Astrocyte (in vitro differentiated cells and primary cell): ENCODE results near the gene TEX26. TPM values are rescaled to one million over a fixed set of nuclear protein-coding genes. Genes with fewer than 3 reads are reported as not detected.

Experiments
- DNase-seq: peaks from one replicate; pipeline ENCODE4 v3.0.0-alpha.2; 2010; ENCODE audit warnings: low read depth
- FAIRE-seq: peaks from 2 replicates; lab custom pipeline; 2011; peaks lifted over from hg19 to GRCh38; lab: Jason Lieb, UNC
- H2AFZ ChIP-seq: 2 replicates; pipeline ENCODE4 v1.6.0; 2012; ENCODE audit warnings: low read depth, low read length, inconsistent platforms
- H3K27ac ChIP-seq: 2 replicates; pipeline ENCODE4 v1.5.1; 2011; ENCODE audit warnings: low read depth, low read length, inconsistent platforms
- H3K27me3 ChIP-seq: 2 replicates; pipeline ENCODE4 v1.6.0; 2011; ENCODE audit warnings: low read length, inconsistent platforms; ENCODE audit not compliant: insufficient read depth
- H3K36me3 ChIP-seq: 2 replicates; pipeline ENCODE4 v1.5.1; 2011; ENCODE audit warnings: low read length, inconsistent platforms; ENCODE audit not compliant: insufficient read depth
- H3K4me1 ChIP-seq: 2 replicates; pipeline ENCODE4 v1.5.1; 2011; ENCODE audit warnings: low read length, inconsistent platforms; ENCODE audit not compliant: insufficient read depth
- H3K4me2 ChIP-seq: 2 replicates; pipeline ENCODE4 v1.6.0; 2012; ENCODE audit warnings: low read length, inconsistent platforms
- H3K4me3 ChIP-seq: 2 replicates; pipeline ENCODE4 v1.5.1; 2011; ENCODE audit warnings: low read depth, mild to moderate bottlenecking, low read length, inconsistent platforms; ENCODE audit not compliant: insufficient read depth
- H3K79me2 ChIP-seq: 2 replicates; pipeline ENCODE4 v1.6.0; 2012; ENCODE audit warnings: mild to moderate bottlenecking, low read length, inconsistent platforms; ENCODE audit not compliant: insufficient read depth
- H3K9ac ChIP-seq: 2 replicates; pipeline ENCODE4 v1.6.0; 2012; ENCODE audit warnings: mild to moderate bottlenecking, low read length, inconsistent platforms
- H3K9me3 ChIP-seq: 2 replicates; pipeline ENCODE4 v1.5.1; 2012; ENCODE audit warnings: low read depth, mild to moderate bottlenecking, low read length, inconsistent platforms; ENCODE audit not compliant: insufficient read depth
- H4K20me1 ChIP-seq: 2 replicates; pipeline ENCODE4 v1.6.0; 2012; ENCODE audit warnings: low read length, inconsistent platforms; ENCODE audit not compliant: insufficient read depth
- H3K27ac Mint-ChIP-seq: one replicate; pipeline ENCODE4 v1.8.0; 2021; ENCODE audit warnings: mild to moderate bottlenecking, mixed read lengths; ENCODE audit not compliant: unreplicated experiment
- H3K27me3 Mint-ChIP-seq: one replicate; pipeline ENCODE4 v1.8.0; 2021; ENCODE audit warnings: low read depth, mixed read lengths; ENCODE audit not compliant: unreplicated experiment
- H3K36me3 Mint-ChIP-seq: one replicate; pipeline ENCODE4 v1.8.0; 2021; ENCODE audit warnings: low read depth, mixed read lengths; ENCODE audit not compliant: unreplicated experiment
- H3K4me1 Mint-ChIP-seq: one replicate; pipeline ENCODE4 v1.8.0; 2021; ENCODE audit warnings: low read depth, mixed read lengths; ENCODE audit not compliant: unreplicated experiment
- H3K4me3 Mint-ChIP-seq: one replicate; pipeline ENCODE4 v1.8.0; 2021; ENCODE audit warnings: mild to moderate bottlenecking, moderate library complexity, mixed read lengths; ENCODE audit not compliant: unreplicated experiment
- H3K9me3 Mint-ChIP-seq: one replicate; pipeline ENCODE4 v1.8.0; 2021; ENCODE audit warnings: mild to moderate bottlenecking, mixed read lengths; ENCODE audit not compliant: unreplicated experiment
- CTCF ChIP-seq: IDR thresholded peaks from 2 replicates; pipeline ENCODE4 v1.5.1; 2011; ENCODE audit warnings: low read depth, mild to moderate bottlenecking, inconsistent platforms, low read length, moderate library complexity; ENCODE audit not compliant: insufficient read depth
- EZH2 ChIP-seq: IDR thresholded peaks from 2 replicates; pipeline ENCODE4 v1.6.1; 2012; ENCODE audit warnings: mild to moderate bottlenecking, low read length, inconsistent platforms; ENCODE audit not compliant: insufficient read depth
- total RNA-seq: library from RNA; stranded (reverse); gene quantifications from 2 replicates; pipeline ENCODE4 v1.2.1, GENCODE V29; 2021

The TEX26 gene
- total RNA-seq, 1 donor from 2014 or later: not detected

DNA sequence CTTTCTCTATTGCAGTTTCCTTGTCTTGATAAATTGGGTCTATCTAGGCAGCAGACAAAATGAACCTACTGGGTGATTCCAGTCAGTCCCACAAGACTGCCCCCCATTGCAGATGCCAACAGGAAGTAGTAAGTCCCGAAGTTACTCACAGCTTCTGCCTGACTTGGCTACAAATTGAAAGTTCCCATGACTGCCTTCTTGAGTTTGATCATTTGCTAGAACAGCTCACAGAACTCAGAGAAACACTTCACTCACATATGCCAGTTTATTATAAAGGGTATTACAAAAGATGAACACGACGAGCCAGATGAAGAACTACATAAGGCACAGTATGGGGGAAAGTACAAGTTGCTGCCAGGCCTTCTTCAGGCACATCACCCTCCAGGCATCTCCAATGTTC, 50.0 kb downstream of the TEX26 start:
- H3K79me2 ChIP-seq: no peaks in the 10 kb centered on the region
- H3K27ac Mint-ChIP-seq: no peak overlapping the region
- H3K9me3 ChIP-seq: no peaks in the 10 kb centered on the region
- DNase-seq (no peak), FAIRE-seq (no peak)
- H3K4me2 ChIP-seq: no peak overlapping the region
- no peaks in the 10 kb centered on the region for H3K36me3 ChIP-seq
- no peak overlapping the region for H2AFZ ChIP-seq
- H3K4me3 Mint-ChIP-seq: no peak overlapping the region
- H3K4me1 Mint-ChIP-seq: peaks cover 39% of the 10 kb centered on the region
- TF ChIP-seq CTCF (no peak), EZH2 (no peak)
- H3K9me3 Mint-ChIP-seq: peaks cover 5% of the 10 kb centered on the region
- H3K36me3 Mint-ChIP-seq: peaks cover 2% of the 10 kb centered on the region
- no peak overlapping the region for H3K9ac ChIP-seq
- no peaks in the 10 kb centered on the region for H3K27me3 Mint-ChIP-seq
- H4K20me1 ChIP-seq: no peaks in the 10 kb centered on the region
- H3K27me3 ChIP-seq: no peaks in the 10 kb centered on the region
- H3K27ac ChIP-seq: no peak overlapping the region
- H3K4me3 ChIP-seq: no peak overlapping the region
- peaks cover 13% of the 10 kb centered on the region for H3K4me1 ChIP-seq

DNA sequence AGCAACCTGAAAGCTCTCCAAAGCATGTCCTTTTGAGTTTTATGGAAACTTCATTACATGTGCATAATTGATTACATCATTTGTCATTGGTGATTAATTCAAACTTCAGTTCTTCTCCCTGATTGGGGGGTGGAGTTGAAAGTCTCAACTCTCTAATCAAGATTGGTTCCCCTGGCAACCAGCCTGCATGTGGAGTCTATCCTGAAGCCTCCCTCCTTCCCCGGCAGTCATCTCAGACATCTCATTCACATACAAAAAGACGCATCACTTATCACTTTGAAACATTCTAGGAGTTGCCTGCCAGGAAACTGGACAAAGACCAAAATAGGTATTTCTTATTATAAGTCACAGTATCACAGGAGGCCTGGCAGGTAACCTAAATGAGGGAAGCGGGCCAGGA, 50.5 kb downstream of the TEX26 start:
- Mint-ChIP-seq H3K4me1 (peaks cover 40% of the 10 kb centered on the region), H3K36me3 (peaks cover 2% of the 10 kb centered on the region), H3K9me3 (peaks cover 5% of the 10 kb centered on the region), H3K27ac (no peak overlapping the region), H3K27me3 (no peaks in the 10 kb centered on the region), H3K4me3 (no peak overlapping the region)
- no peak overlapping the region for H3K9ac ChIP-seq
- H4K20me1 ChIP-seq: no peaks in the 10 kb centered on the region
- DNase-seq (no peak), FAIRE-seq (no peak)
- peaks cover 10% of the 10 kb centered on the region for H3K4me1 ChIP-seq
- H3K27ac ChIP-seq: no peak overlapping the region
- H2AFZ ChIP-seq: no peak overlapping the region
- H3K79me2 ChIP-seq: no peaks in the 10 kb centered on the region
- no peaks in the 10 kb centered on the region for H3K36me3 ChIP-seq
- no peak overlapping the region for H3K4me2 ChIP-seq
- H3K9me3 ChIP-seq: no peaks in the 10 kb centered on the region
- no peak overlapping the region for H3K4me3 ChIP-seq
- no peaks in the 10 kb centered on the region for H3K27me3 ChIP-seq
- TF ChIP-seq EZH2: no peak
- no peak for TF ChIP-seq CTCF

- no peaks in the 10 kb centered on the region for H3K27me3 Mint-ChIP-seq
- H4K20me1 ChIP-seq: no peaks in the 10 kb centered on the region
- H2AFZ ChIP-seq: no peak overlapping the region
- peaks cover 39% of the 10 kb centered on the region for H3K4me1 Mint-ChIP-seq
- H3K36me3 Mint-ChIP-seq: peaks cover 2% of the 10 kb centered on the region
- H3K27me3 ChIP-seq: no peaks in the 10 kb centered on the region
- H3K4me2 ChIP-seq: no peak overlapping the region
- no peak for TF ChIP-seq CTCF
- no peak for TF ChIP-seq EZH2
- H3K9me3 ChIP-seq: no peaks in the 10 kb centered on the region
- H3K27ac ChIP-seq: no peak overlapping the region
- H3K9ac ChIP-seq: no peak overlapping the region
- H3K9me3 Mint-ChIP-seq: peaks cover 5% of the 10 kb centered on the region
- FAIRE-seq: no peak
- no peaks in the 10 kb centered on the region for H3K79me2 ChIP-seq
- H3K4me3 Mint-ChIP-seq: no peak overlapping the region
- H3K36me3 ChIP-seq: no peaks in the 10 kb centered on the region
- no peak for DNase-seq
- no peak overlapping the region for H3K4me3 ChIP-seq
- no peak overlapping the region for H3K27ac Mint-ChIP-seq
- H3K4me1 ChIP-seq: peaks cover 6% of the 10 kb centered on the region
Measured at GRCh38 chr13:30983431-30983830, 51.0 kb downstream of the TEX26 start.
